Thyroid gland (tissue), 4 donors: ENCODE results near the gene TES. TPM values are rescaled to one million over a fixed set of nuclear protein-coding genes. Genes with fewer than 3 reads are reported as not detected.

Source experiments
- DNase-seq, 2 donors: peaks; one replicate each; pipeline ENCODE4 v3.0.0-alpha.2; 2019
- H3K27ac ChIP-seq, 3 donors: fragments of 200-600 bp; sonication (generic); 1 replicate in 2 of 3; 2 replicates in 1 of 3; pipeline ENCODE4 v1.5.1; 2016 to 2019; ENCODE audit warnings: mild to moderate bottlenecking in 1 of 3, moderate library complexity in 1 of 3
- H3K27me3 ChIP-seq: fragments of 200-600 bp; sonication (generic); one replicate; pipeline ENCODE4 v1.5.1; 2019
- H3K36me3 ChIP-seq, 2 donors: fragments of 200-600 bp; sonication (generic); one replicate each; pipeline ENCODE4 v1.5.1; 2016 to 2019
- H3K4me1 ChIP-seq, 2 donors: fragments of 200-600 bp; sonication (generic); one replicate each; pipeline ENCODE4 v1.5.1; 2017 to 2019
- H3K4me3 ChIP-seq, 3 donors: fragments of 200-600 bp; sonication (generic); replicated peaks in 1 of 3; 1 replicate in 2 of 3; 2 replicates in 1 of 3; pipeline ENCODE4 v1.5.1; 2016; ENCODE audit warnings: mild to moderate bottlenecking in 1 of 3
- H3K9me3 ChIP-seq: fragments of 200-600 bp; sonication (generic); one replicate; pipeline ENCODE4 v1.5.1; 2017
- CTCF ChIP-seq, 6 experiments: fragments of 200-600 bp in 3 of 6; fragments of 450-650 bp in 3 of 6; sonication (generic) in 3 of 6; IDR thresholded peaks; one replicate each; pipeline ENCODE4 v1.5.1; 2016 to 2019; ENCODE audit warnings: antibody characterized with exemption in 6 of 6, mild to moderate bottlenecking in 2 of 6, inconsistent platforms in 1 of 6, moderate library complexity in 1 of 6
- POLR2A ChIP-seq, 2 donors: fragments of 450-650 bp; IDR thresholded peaks; one replicate each; pipeline ENCODE4 v1.6.1; 2017; ENCODE audit warnings: antibody characterized with exemption in 2 of 2, mild to moderate bottlenecking in 2 of 2, moderate library complexity in 1 of 2
- WGBS, 2 donors: methylation state at CpG; one replicate each; pipeline ENCODE4 v1.1.5; 2017; 5-methylcytosine and 5-hydroxymethylcytosine counted together
- intact Hi-C: fragments of 100-400 bp; cut with DNase I; formaldehyde crosslinking; loops from one replicate; pipeline ENCODE4 v1.15.1; 2023
- total RNA-seq, 4 donors: library from RNA; depleted of rRNA; stranded (reverse); fragments of >200 nt; gene quantifications; one replicate each; pipeline ENCODE4 v1.2.3, GENCODE V29; 2016

Gene TES
- total RNA-seq, 4 donors from 2014 or later, result 148 to 177 (median 158) TPM

GRCh38 chr7:116218747-116219146 lies 8.4 kb downstream of the TES start:
- peaks cover 47 to 55% of the 10 kb centered on the region in 2 donors for H3K4me1 ChIP-seq
- H3K27me3 ChIP-seq, result no peaks in the 10 kb centered on the region
- no peaks in the 10 kb centered on the region for H3K9me3 ChIP-seq
- no peak overlapping the region for H3K4me3 ChIP-seq
- TF ChIP-seq POLR2A (IDR thresholded peaks at IDR 0.05) (no peak), CTCF (IDR thresholded peaks at IDR 0.05) (no peak)
- 7 to 100% methylated on average over 1 of the region's 1 CpG for WGBS, 2 donors
- intact Hi-C loops, result no loop called here
- no peaks in the 10 kb centered on the region for H3K36me3 ChIP-seq
- H3K27ac ChIP-seq, result peak overlapping the region in 1 of 3 donors; percentile 7
- no peak for DNase-seq

DNA sequence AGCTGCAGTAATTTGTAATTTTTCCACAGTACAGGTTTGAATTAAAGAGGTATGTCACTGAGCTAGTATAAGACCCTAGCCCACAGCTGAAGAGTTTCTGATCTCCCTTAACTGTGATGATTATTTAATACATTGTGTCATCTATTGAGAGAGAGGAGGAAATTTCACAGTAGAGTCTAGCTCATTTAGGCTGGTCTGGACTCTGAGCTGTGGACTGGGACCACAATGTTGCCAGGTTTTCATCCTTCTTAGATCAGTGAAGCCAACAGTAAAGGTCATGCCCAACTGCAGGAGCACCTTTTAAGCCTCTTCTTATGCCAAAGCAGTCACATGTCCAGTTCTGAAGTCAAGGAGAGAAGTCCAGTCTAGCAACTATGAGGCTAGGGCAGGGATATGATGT lies 8.9 kb downstream of the TES start:
- Histone ChIP-seq H3K36me3 (no peaks in the 10 kb centered on the region), H3K4me3 (no peak overlapping the region), H3K27ac (no peak overlapping the region), H3K27me3 (no peaks in the 10 kb centered on the region), H3K9me3 (no peaks in the 10 kb centered on the region), H3K4me1 (peaks cover 42 to 49% of the 10 kb centered on the region in 2 donors)
- DNase-seq, result no peak
- TF ChIP-seq POLR2A (IDR thresholded peaks at IDR 0.05) (no peak), CTCF (IDR thresholded peaks at IDR 0.05) (no peak)
- intact Hi-C loops, result no loop called here

DNA sequence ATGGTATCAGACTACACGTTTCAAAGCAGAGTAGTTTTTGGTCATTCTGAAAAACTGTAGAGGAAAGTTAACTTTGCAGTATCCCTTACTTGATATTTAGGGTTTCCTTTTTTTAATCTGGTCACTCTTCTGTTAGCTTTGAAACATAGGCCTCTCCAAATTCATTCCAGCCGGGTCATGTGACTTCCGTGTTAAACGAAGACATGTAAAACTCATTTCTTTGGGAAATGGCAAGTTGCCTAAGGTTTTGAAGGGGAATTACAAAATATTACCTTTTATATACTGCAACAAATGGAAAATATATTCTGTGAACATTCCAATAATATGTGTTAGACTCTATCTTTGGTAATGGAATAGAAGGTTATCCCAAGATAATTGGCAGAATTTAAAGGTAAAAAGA lies 9.5 kb downstream of the TES start:
- Histone ChIP-seq H3K27me3 (no peaks in the 10 kb centered on the region), H3K27ac (no peak overlapping the region), H3K4me3 (no peak overlapping the region), H3K4me1 (peaks cover 36 to 47% of the 10 kb centered on the region in 2 donors), H3K9me3 (no peaks in the 10 kb centered on the region), H3K36me3 (no peaks in the 10 kb centered on the region)
- TF ChIP-seq CTCF (IDR thresholded peaks at IDR 0.05) (no peak), POLR2A (IDR thresholded peaks at IDR 0.05) (no peak)
- no peak for DNase-seq
- intact Hi-C loops, result no loop called here
- WGBS, 2 donors, result 89 to 93% methylated on average over 4 of the region's 4 CpGs

GRCh38 chr7:116222501-116222900 lies 12.2 kb downstream of the TES start:
- H3K27ac ChIP-seq, result no peak overlapping the region
- no peaks in the 10 kb centered on the region for H3K27me3 ChIP-seq
- no peak overlapping the region for H3K4me3 ChIP-seq
- no peak for DNase-seq
- no peaks in the 10 kb centered on the region for H3K36me3 ChIP-seq
- TF ChIP-seq CTCF (IDR thresholded peaks at IDR 0.05) (no peak), POLR2A (IDR thresholded peaks at IDR 0.05) (no peak)
- 93 to 95% methylated on average over 5 of the region's 5 CpGs for WGBS, 2 donors
- no peaks in the 10 kb centered on the region for H3K9me3 ChIP-seq
- intact Hi-C loops, result no loop called here
- H3K4me1 ChIP-seq, result peaks cover 32% of the 10 kb centered on the region in 2 donors

GRCh38 chr7:116223588-116223987 lies 13.2 kb downstream of the TES start:
- no peaks in the 10 kb centered on the region for H3K9me3 ChIP-seq
- no peaks in the 10 kb centered on the region for H3K27me3 ChIP-seq
- H3K27ac ChIP-seq, result no peak overlapping the region
- TF ChIP-seq CTCF (IDR thresholded peaks at IDR 0.05) (no peak), POLR2A (IDR thresholded peaks at IDR 0.05) (no peak)
- H3K4me1 ChIP-seq, result peaks cover 26 to 28% of the 10 kb centered on the region in 2 donors
- whole genome bisulfite sequencing, 2 donors, result 93 to 98% methylated on average over 1 of the region's 1 CpG
- no peaks in the 10 kb centered on the region for H3K36me3 ChIP-seq
- intact Hi-C loops, result no loop called here
- H3K4me3 ChIP-seq, result no peak overlapping the region
- no peak for DNase-seq
